GM23248 (cell line): Measurements from ENCODE around the gene ABHD1.

Experiments used
- EZH2 ChIP-seq: fragments of 200-600 bp; sonication (generic); IDR thresholded peaks from 2 replicates; pipeline ENCODE4 v1.6.1; 2018; ENCODE audit warnings: antibody characterized with exemption, mild to moderate bottlenecking; ENCODE audit not compliant: insufficient read depth, poor library complexity, severe bottlenecking
- EZH2phosphoT487 ChIP-seq: fragments of 200-600 bp; sonication (generic); IDR thresholded peaks from 2 replicates; pipeline ENCODE4 v1.6.1; 2018; ENCODE audit warnings: antibody characterized with exemption, moderate library complexity, mild to moderate bottlenecking, low read depth; ENCODE audit not compliant: insufficient read depth

GRCh38 chr2:27086724-27087593, 36.7 kb upstream of the ABHD1 start, which contains the start of gene KHK:
- TF ChIP-seq EZH2 (no peak), EZH2phosphoT487 (no peak)
